Activated CD4-positive, alpha-beta T cell treated with anti-CD3 and anti-CD28 coated beads for 36 hours (primary cell): ENCODE data around the gene MCM5. TPM values are rescaled to one million over a fixed set of nuclear protein-coding genes. Genes with fewer than 3 reads are reported as not detected.
A peak's percentile ranks its signal among the peaks of the same experiment; 100 is the strongest.
"Not testable (repeated sequence)": the region's sequence is repeated elsewhere in the genome, so short reads cannot be mapped to it uniquely, and the experiment has no call there.

Source experiments
- ATAC-seq: fragments of 200-7000 bp; cut with Tn5 transposase; one replicate; pipeline ENCODE4 v1.10.0; 2021; ENCODE audit warnings: mild to moderate bottlenecking, moderate library complexity
- CTCF ChIA-PET: fragments of 350-600 bp; sonication (Branson Sonifier 250); formaldehyde crosslinking; loops from one replicate; lab custom pipeline; 2021; ENCODE audit warnings: antibody characterized with exemption; lab: Charles Lee
- POLR2A ChIA-PET: fragments of 350-600 bp; sonication (Branson Sonifier 250); formaldehyde crosslinking; loops from one replicate; lab custom pipeline; 2021; ENCODE audit warnings: antibody characterized with exemption, inconsistent platforms; lab: Charles Lee
- DNase-seq: peaks from one replicate; pipeline ENCODE4 v3.0.0-alpha.2; 2020
- H3K27ac Mint-ChIP-seq: one replicate; pipeline ENCODE4 v1.8.0; 2021; ENCODE audit warnings: mixed read lengths
- H3K27me3 Mint-ChIP-seq: one replicate; pipeline ENCODE4 v1.8.0; 2021; ENCODE audit warnings: mixed read lengths
- H3K36me3 Mint-ChIP-seq: one replicate; pipeline ENCODE4 v1.8.0; 2021; ENCODE audit warnings: low read depth, mixed read lengths
- H3K4me1 Mint-ChIP-seq: one replicate; pipeline ENCODE4 v1.8.0; 2021; ENCODE audit warnings: mixed read lengths
- H3K4me3 Mint-ChIP-seq: one replicate; pipeline ENCODE4 v1.8.0; 2021; ENCODE audit warnings: mild to moderate bottlenecking, moderate library complexity, mixed read lengths
- H3K9me3 Mint-ChIP-seq: one replicate; pipeline ENCODE4 v1.8.0; 2021; ENCODE audit warnings: low read depth, mixed read lengths
- intact Hi-C, 2 experiments: fragments of 100-400 bp; cut with DNase I in 1 of 2; cut with micrococcal nuclease in 1 of 2; formaldehyde crosslinking; loops; one replicate each; pipeline versions ENCODE4 v1.14.2 to v1.15.1; 2022 to 2024; cut with DNase I, micrococcal nuclease
- total RNA-seq, 2 experiments: library from RNA; stranded (reverse); gene quantifications; one replicate each; pipeline ENCODE4 v1.2.3, GENCODE V29; 2021

The MCM5 gene
- total RNA-seq, 2 experiments from 2014 or later, result 291 to 382 TPM

DNA sequence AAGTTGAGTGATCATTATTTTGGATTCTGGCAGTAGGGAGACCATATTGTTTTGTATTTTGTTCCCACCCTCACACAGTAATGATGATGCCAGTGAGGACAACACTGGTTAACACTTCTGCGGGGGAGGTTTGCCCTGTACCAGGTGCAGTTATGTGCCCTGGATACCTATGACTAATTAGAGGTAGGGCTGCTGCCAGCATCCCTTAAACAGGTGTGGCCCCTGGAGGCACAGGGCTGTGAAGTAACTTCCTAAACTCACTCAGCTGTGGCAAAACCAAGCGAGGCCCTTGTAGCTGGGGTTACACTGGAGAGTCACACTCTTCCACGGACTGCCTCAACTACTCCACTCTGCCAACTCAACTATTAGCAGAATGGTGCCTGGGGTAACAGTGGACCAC is 64.5 kb downstream of the MCM5 start:
- CTCF ChIA-PET, result interaction anchor here (0.6 to 0.7 kb wide), 2 partner anchors 30 to 660 kb away, joined by 3 to 4 read pairs; no protein-coding TSS in a partner anchor

GRCh38 chr22:35465109-35465701 is 65.3 kb downstream of the MCM5 start:
- intact Hi-C loops, result no loop called here
- CTCF ChIA-PET, result no interaction called here
- ATAC-seq, result no peak
- DNase-seq, result no peak
- H3K36me3 Mint-ChIP-seq, result peaks cover 5% of the 10 kb centered on the region
- H3K27me3 Mint-ChIP-seq, result no peaks in the 10 kb centered on the region
- no peak overlapping the region for H3K4me3 Mint-ChIP-seq
- H3K9me3 Mint-ChIP-seq, result peaks cover 4% of the 10 kb centered on the region
- H3K4me1 Mint-ChIP-seq, result no peaks in the 10 kb centered on the region
- no peak overlapping the region for H3K27ac Mint-ChIP-seq
- POLR2A ChIA-PET, result no interaction called here

More for the DNA sequence above, 64.5 kb downstream of the MCM5 start:
- Mint-ChIP-seq H3K27ac (no peak overlapping the region), H3K27me3 (no peaks in the 10 kb centered on the region), H3K36me3 (peaks cover 5% of the 10 kb centered on the region), H3K4me1 (no peaks in the 10 kb centered on the region), H3K4me3 (no peak overlapping the region), H3K9me3 (peaks cover 4% of the 10 kb centered on the region)
- intact Hi-C loops, result no loop called here
- ATAC-seq (no peak), DNase-seq (no peak)
- POLR2A ChIA-PET, result no interaction called here

- intact Hi-C loops, result no loop called here
- ATAC-seq, result no peak
- ChIA-PET POLR2A (no interaction called here), CTCF (no interaction called here)
- Mint-ChIP-seq H3K36me3 (peaks cover 14% of the 10 kb centered on the region), H3K27ac (no peak overlapping the region), H3K4me3 (no peak overlapping the region), H3K9me3 (peaks cover 4% of the 10 kb centered on the region), H3K27me3 (no peaks in the 10 kb centered on the region), H3K4me1 (no peaks in the 10 kb centered on the region)
- no peak for DNase-seq
Measured at GRCh38 chr22:35467681-35468434, 67.9 kb downstream of the MCM5 start.

- H3K9me3 Mint-ChIP-seq, result no peaks in the 10 kb centered on the region
- DNase-seq (peak; percentile 21), ATAC-seq (peak; percentile 30)
- H3K4me1 Mint-ChIP-seq, result no peaks in the 10 kb centered on the region
- no peak overlapping the region for H3K4me3 Mint-ChIP-seq
- no peaks in the 10 kb centered on the region for H3K27me3 Mint-ChIP-seq
- POLR2A ChIA-PET, result no interaction called here
- CTCF ChIA-PET, result no interaction called here
- peaks cover 9% of the 10 kb centered on the region for H3K36me3 Mint-ChIP-seq
- no peak overlapping the region for H3K27ac Mint-ChIP-seq
- intact Hi-C loops, result loop anchor here in 1 of 2 experiments (10.0 kb wide), 1 partner anchor 116 kb away; no protein-coding TSS in a partner anchor
Measured at GRCh38 chr22:35470903-35471321, 71.0 kb downstream of the MCM5 start.

DNA sequence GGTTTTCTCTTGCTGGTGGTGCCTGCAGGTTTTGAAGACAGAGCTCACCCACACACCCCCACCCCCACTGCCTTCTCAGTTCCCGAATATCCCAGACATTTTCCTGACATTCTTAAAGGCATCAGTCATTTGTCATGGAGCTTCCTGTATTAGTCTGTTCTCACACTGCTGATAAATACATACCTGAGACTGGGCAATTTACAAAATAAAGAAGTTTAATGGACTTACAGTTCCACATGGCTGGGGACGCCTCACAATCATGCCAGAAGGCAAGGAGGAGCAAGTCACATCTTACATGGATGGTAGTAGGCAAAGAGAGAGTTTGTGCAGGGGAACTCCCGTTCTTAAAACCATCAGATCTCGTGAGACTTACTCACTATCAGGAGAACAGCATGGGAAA is 71.6 kb downstream of the MCM5 start:
- DNase-seq, H3K36me3 Mint-ChIP-seq, H3K27me3 Mint-ChIP-seq, H3K9me3 Mint-ChIP-seq, H3K4me3 Mint-ChIP-seq, ATAC-seq, H3K27ac Mint-ChIP-seq, H3K4me1 Mint-ChIP-seq: not testable (repeated sequence)
- intact Hi-C loops, result loop anchor here in 1 of 2 experiments (10.0 kb wide), 1 partner anchor 117 kb away; no protein-coding TSS in a partner anchor
- ChIA-PET CTCF (interaction anchor here (0.6 kb wide), 1 partner anchor 102 kb away, joined by 3 read pairs; no protein-coding TSS in a partner anchor), POLR2A (interaction anchor here (0.6 kb wide), 1 partner anchor 111 kb away, joined by 6 read pairs; no protein-coding TSS in a partner anchor)

DNA sequence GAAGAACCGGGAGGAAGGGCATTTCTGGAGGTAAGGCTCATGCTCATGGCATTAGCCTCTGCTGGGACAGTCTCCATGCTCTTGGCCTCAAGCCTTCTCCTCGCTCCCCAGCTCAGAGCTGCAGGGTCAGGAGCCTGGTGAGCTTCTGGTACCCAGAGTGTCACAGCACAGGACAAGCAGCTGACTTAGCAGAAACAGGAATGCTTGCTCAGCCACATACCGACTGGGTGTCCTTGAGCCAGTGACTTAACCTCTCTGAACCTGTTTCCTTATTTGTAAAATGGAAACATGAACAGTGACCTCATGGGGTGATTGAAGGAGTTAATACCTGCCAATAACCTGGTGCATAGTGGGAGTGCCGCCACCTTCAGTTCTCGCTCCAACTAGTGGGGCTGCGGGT is 72.5 kb downstream of the MCM5 start:
- H3K4me3 Mint-ChIP-seq, result no peak overlapping the region
- no peak for DNase-seq
- H3K36me3 Mint-ChIP-seq, result peaks cover 9% of the 10 kb centered on the region
- H3K4me1 Mint-ChIP-seq, result no peaks in the 10 kb centered on the region
- ATAC-seq, result no peak
- no peak overlapping the region for H3K27ac Mint-ChIP-seq
- peaks cover 6% of the 10 kb centered on the region for H3K27me3 Mint-ChIP-seq
- POLR2A ChIA-PET, result interaction anchor here (0.6 kb wide), 1 partner anchor 110 kb away, joined by 6 read pairs; no protein-coding TSS in a partner anchor
- CTCF ChIA-PET, result no interaction called here
- no peaks in the 10 kb centered on the region for H3K9me3 Mint-ChIP-seq
- intact Hi-C loops, result loop anchor here in 1 of 2 experiments (10.0 kb wide), 1 partner anchor 118 kb away; no protein-coding TSS in a partner anchor

GRCh38 chr22:35473971-35474370 is 74.0 kb downstream of the MCM5 start:
- ATAC-seq, result no peak
- POLR2A ChIA-PET, result no interaction called here
- Mint-ChIP-seq H3K4me3 (no peak overlapping the region), H3K36me3 (peaks cover 9% of the 10 kb centered on the region), H3K27ac (no peak overlapping the region), H3K27me3 (peaks cover 12% of the 10 kb centered on the region), H3K4me1 (no peaks in the 10 kb centered on the region), H3K9me3 (no peaks in the 10 kb centered on the region)
- no peak for DNase-seq
- intact Hi-C loops, result loop anchor here in 1 of 2 experiments (10.0 kb wide), 1 partner anchor 119 kb away; no protein-coding TSS in a partner anchor
- CTCF ChIA-PET, result no interaction called here

Other genes with a start within 250 kb of the MCM5 start
- 10 to 100 TPM; 36.8 to 37.6 TPM for gene HMGXB4, start 142.6 kb upstream of the MCM5 start, total RNA-seq
- gene TOM1, start 100.2 kb upstream of the MCM5 start, total RNA-seq, result 10 to 100 TPM; 23.7 to 29.5 TPM
- under 1 TPM; 0.30 to 0.61 TPM for gene HMOX1, start 19.0 kb upstream of the MCM5 start, total RNA-seq
- under 1 TPM; 0.09 TPM for gene RASD2, start 140.7 kb downstream of the MCM5 start, total RNA-seq
- gene MB, start 217.2 kb downstream of the MCM5 start, total RNA-seq, result not detected
- 10 to 100 TPM; 34.3 to 35.5 TPM for gene APOL6, start 248.3 kb downstream of the MCM5 start, total RNA-seq